Heart right ventricle (tissue), 16 donors: ENCODE results near the gene IFIT3. TPM values are rescaled to one million over a fixed set of nuclear protein-coding genes. Genes with fewer than 3 reads are reported as not detected.

Experiments used
- ATAC-seq, 8 donors: fragments of 200-7000 bp; cut with Tn5 transposase; one replicate each; pipeline ENCODE4 v1.9.1; 2020; ENCODE audit warnings: mild to moderate bottlenecking in 8 of 8, moderate library complexity in 8 of 8, moderate number of reproducible peaks in 1 of 8
- DNase-seq, 2 donors: peaks; one replicate each; pipeline ENCODE4 v3.0.0-alpha.2; 2020
- H3K27ac ChIP-seq, 10 donors: fragments of 200-600 bp; sonication (generic) in 2 of 10; one replicate each; pipeline versions ENCODE4 v1.5.0 to v1.8.0; 2020 to 2022; ENCODE audit warnings: mild to moderate bottlenecking in 3 of 10
- H3K27me3 ChIP-seq, 7 donors: fragments of 200-600 bp; one replicate each; pipeline ENCODE4 v1.8.0; 2021 to 2022; ENCODE audit warnings: mild to moderate bottlenecking in 2 of 7
- H3K36me3 ChIP-seq, 9 donors: fragments of 200-600 bp; sonication (generic) in 1 of 9; one replicate each; pipeline versions ENCODE4 v1.5.0 to v1.8.0; 2020 to 2022; ENCODE audit warnings: mild to moderate bottlenecking in 2 of 9
- H3K4me1 ChIP-seq, 9 donors: fragments of 200-600 bp; sonication (generic) in 1 of 9; one replicate each; pipeline versions ENCODE4 v1.5.0 to v1.8.0; 2020 to 2022; ENCODE audit warnings: mild to moderate bottlenecking in 4 of 9
- H3K4me3 ChIP-seq, 10 donors: fragments of 200-600 bp; sonication (generic) in 2 of 10; one replicate each; pipeline versions ENCODE4 v1.5.0 to v1.8.0; 2020 to 2022; ENCODE audit warnings: mild to moderate bottlenecking in 7 of 10, moderate library complexity in 2 of 10
- H3K9me3 ChIP-seq, 11 donors: fragments of 200-600 bp in 10 of 11; sonication (generic) in 2 of 11; one replicate each; pipeline versions ENCODE4 v1.5.0 to v1.8.0; 2013 to 2022; ENCODE audit warnings: mild to moderate bottlenecking in 2 of 11, control low read depth in 1 of 11, moderate library complexity in 1 of 11
- WGBS, 2 donors: extraction: QIAGEN DNeasy Blood & Tissue Kit; methylation state at CpG; one replicate each; pipeline ENCODE4 v1.1.7; 2013; ENCODE audit warnings: inconsistent platforms in 1 of 2; 5-methylcytosine and 5-hydroxymethylcytosine counted together
- intact Hi-C, 10 donors: fragments of 100-400 bp; cut with DNase I; formaldehyde crosslinking; loops; one replicate each; pipeline versions ENCODE4 v1.11.1 to v1.14.2; 2022
- polyA plus RNA-seq, 2 donors: library from polyadenylated mRNA; stranded (reverse); fragments of 200-250 nt; gene quantifications; one replicate each; pipeline ENCODE4 v1.2.3, GENCODE V29; 2013
- total RNA-seq, 10 donors: library from RNA; stranded (reverse); fragmentation: NEBNext Ultra II Directional in 3 of 10; extraction: Animal tissue kit (Norgen Biotek cat#: 25700) in 3 of 10; gene quantifications; one replicate each; pipeline versions ENCODE4 v1.2.1 to v1.2.4, GENCODE V29; 2021 to 2023
- TF ChIP-seq, protein P1 (sequence below), 9 donors: fragments of 200-600 bp; sonication (generic) in 2 of 9; IDR thresholded peaks; one replicate each; pipeline versions ENCODE4 v1.5.0 to v1.8.0; 2021 to 2022; ENCODE audit warnings: antibody characterized with exemption in 9 of 9, mild to moderate bottlenecking in 5 of 9, moderate library complexity in 1 of 9
- donor health status: Arrhythmogenic right ventricular cardiomyopathy.
- donor health status: ischemic (EF 13 %, LVEDD 7.1; RV severe dilation, severe dysfunction).
- donor health status: healthy with polysubstance abuse.
- donor health status: DM: no; HTN: yes; CAD: no.
- donor health status: DM: no; HTN: no; CAD: no.
- donor health status: ischemic (EF 25% LVEDD 6.9; RV normal size, moderate dysfunction).
- donor health status: ischemic (EF 25% LVEDD 5.7; RV mildly dilated, moderate dysfunction).
- donor health status: healthy.
- donor health status: DM: yes; HTN: yes; CAD: no.
- donor health status: Ischemic cardiomyopathy.
- donor health status: ischemic (EF 35%, LVEDD 5.7; RV mildly dilated, moderate dysfunction).
- donor health status: nonischemic (EF 11% LVEDD 7.7; RV severe dilation, severe dysfunction).
- donor health status: DM: yes; HTN: yes; CAD: no.
- donor health status: PGD.
- donor health status: ischemic (EF 29% LVEDD 5.4; RV normal size, mild dysfunction).
- donor health status: nonischemic (EF 23%, LVEDD 6.1; RV moderate dilation, normal function).

Gene IFIT3
- total and polyA plus RNA-seq, 12 donors, result 4.7 to 102 (median 12.2) TPM

DNA sequence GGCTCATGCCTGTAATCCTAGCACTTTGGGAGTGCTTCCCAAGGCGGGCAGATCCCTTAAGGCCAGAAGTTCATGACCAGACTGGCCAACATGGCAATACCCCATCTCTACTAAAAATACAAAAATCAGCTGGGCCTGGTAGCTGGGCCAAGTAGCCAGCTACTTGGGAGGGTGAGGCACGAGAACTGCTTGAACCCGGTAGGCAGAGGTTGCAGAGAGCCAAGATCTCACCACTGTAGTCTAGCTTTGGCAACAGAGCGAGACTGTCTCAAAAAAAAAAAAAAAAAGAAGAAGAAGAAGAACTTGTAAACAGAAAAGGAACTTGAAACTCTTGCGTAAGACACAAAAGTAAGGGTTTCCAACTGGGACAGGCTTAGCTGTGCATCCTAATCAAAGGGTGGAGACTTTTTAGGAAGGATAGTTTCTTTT, 31.6 kb upstream of the IFIT3 start:
- Histone ChIP-seq H3K9me3 (peaks cover 0 to 12% (median 0%) of the 10 kb centered on the region in 11 donors), H3K27me3 (no peaks in the 10 kb centered on the region), H3K4me3 (peak overlapping the region in 1 of 10 donors; percentile 9), H3K4me1 (peaks cover 0 to 42% (median 12%) of the 10 kb centered on the region in 9 donors), H3K27ac (peak overlapping the region in 7 of 10 donors; percentile 21 to 76 (median 40)), H3K36me3 (no peaks in the 10 kb centered on the region)
- ATAC-seq (peak; percentile 43 to 77 (median 65)), DNase-seq (no peak)
- intact Hi-C loops, result no loop called here
- WGBS, 2 donors, result 64 to 74% methylated on average over 5 of the region's 5 CpGs
- TF ChIP-seq, protein P1, sequence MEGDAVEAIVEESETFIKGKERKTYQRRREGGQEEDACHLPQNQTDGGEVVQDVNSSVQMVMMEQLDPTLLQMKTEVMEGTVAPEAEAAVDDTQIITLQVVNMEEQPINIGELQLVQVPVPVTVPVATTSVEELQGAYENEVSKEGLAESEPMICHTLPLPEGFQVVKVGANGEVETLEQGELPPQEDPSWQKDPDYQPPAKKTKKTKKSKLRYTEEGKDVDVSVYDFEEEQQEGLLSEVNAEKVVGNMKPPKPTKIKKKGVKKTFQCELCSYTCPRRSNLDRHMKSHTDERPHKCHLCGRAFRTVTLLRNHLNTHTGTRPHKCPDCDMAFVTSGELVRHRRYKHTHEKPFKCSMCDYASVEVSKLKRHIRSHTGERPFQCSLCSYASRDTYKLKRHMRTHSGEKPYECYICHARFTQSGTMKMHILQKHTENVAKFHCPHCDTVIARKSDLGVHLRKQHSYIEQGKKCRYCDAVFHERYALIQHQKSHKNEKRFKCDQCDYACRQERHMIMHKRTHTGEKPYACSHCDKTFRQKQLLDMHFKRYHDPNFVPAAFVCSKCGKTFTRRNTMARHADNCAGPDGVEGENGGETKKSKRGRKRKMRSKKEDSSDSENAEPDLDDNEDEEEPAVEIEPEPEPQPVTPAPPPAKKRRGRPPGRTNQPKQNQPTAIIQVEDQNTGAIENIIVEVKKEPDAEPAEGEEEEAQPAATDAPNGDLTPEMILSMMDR (IDR thresholded peaks at IDR 0.05), result no peak

GRCh38 chr10:89297356-89297755, 30.4 kb upstream of the IFIT3 start:
- Histone ChIP-seq H3K27ac (peak overlapping the region in 2 of 10 donors; percentile 71 to 76), H3K27me3 (no peaks in the 10 kb centered on the region), H3K4me1 (peaks cover 0 to 46% (median 13%) of the 10 kb centered on the region in 9 donors), H3K4me3 (no peak overlapping the region), H3K36me3 (no peaks in the 10 kb centered on the region), H3K9me3 (peaks cover 0 to 12% (median 0%) of the 10 kb centered on the region in 11 donors)
- 97 to 98% methylated on average over 4 of the region's 4 CpGs for WGBS, 2 donors
- DNase-seq, result no peak
- TF ChIP-seq, protein P1 (IDR thresholded peaks at IDR 0.05), result no peak
- ATAC-seq, result no peak
- intact Hi-C loops, result no loop called here

DNA sequence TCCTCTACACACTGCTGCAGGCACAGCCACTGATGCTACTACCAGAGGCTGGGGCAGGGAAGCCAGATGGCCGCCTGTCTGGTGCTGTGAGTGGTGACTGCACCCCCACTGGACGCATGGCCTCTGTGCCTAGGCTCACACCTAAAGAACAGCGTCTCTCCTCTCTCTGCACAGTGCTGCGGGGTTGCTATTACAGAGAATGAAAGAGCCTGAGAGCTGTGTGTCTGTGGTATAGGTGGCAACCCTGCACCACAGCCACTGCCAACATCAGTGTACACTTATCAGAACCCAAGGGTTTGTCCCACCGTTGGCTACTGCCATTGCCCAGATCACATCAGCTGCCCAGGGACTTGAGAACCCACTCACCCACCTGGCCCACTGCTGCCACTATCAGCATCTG, 30.0 kb upstream of the IFIT3 start:
- Histone ChIP-seq H3K9me3 (peaks cover 0 to 12% (median 0%) of the 10 kb centered on the region in 11 donors), H3K4me1 (peaks cover 0 to 50% (median 13%) of the 10 kb centered on the region in 9 donors), H3K27me3 (no peaks in the 10 kb centered on the region), H3K36me3 (no peaks in the 10 kb centered on the region), H3K4me3 (no peak overlapping the region), H3K27ac (no peak overlapping the region)
- TF ChIP-seq, protein P1 (IDR thresholded peaks at IDR 0.05), result no peak
- DNase-seq, result no peak
- intact Hi-C loops, result no loop called here
- no peak for ATAC-seq
- 96% methylated on average over 5 of the region's 5 CpGs for WGBS, 2 donors

- Histone ChIP-seq H3K27me3 (no peaks in the 10 kb centered on the region), H3K4me1 (peaks cover 0 to 63% (median 25%) of the 10 kb centered on the region in 9 donors), H3K27ac (no peak overlapping the region), H3K9me3 (peaks cover 0 to 12% (median 0%) of the 10 kb centered on the region in 11 donors), H3K4me3 (no peak overlapping the region), H3K36me3 (no peaks in the 10 kb centered on the region)
- 73 to 84% methylated on average over 4 of the region's 4 CpGs for WGBS, 2 donors
- intact Hi-C loops, result no loop called here
- TF ChIP-seq, protein P1 (IDR thresholded peaks at IDR 0.05), result no peak
- DNase-seq (no peak), ATAC-seq (no peak)
Measured at GRCh38 chr10:89299031-89299430, 28.8 kb upstream of the IFIT3 start.
